OCI-LY3 (cell line): ENCODE measurements around the gene ASCC1.
A peak's percentile ranks its signal among the peaks of the same experiment; 100 is the strongest.

Experiments used
- H2AFZ ChIP-seq: fragments of 200-600, 300-600 bp; shearing (Covaris generic); 2 replicates; pipeline ENCODE4 v1.6.0; 2014; ENCODE audit warnings: antibody characterized with exemption, low read depth, low read length
- H3K27ac ChIP-seq: fragments of 200-600, 300-600 bp; sonication (generic); 2 replicates; pipeline ENCODE4 v1.5.1; 2014; ENCODE audit warnings: mild to moderate bottlenecking, low read length, moderate library complexity, mixed read lengths
- H3K27me3 ChIP-seq: fragments of 200-600, 300-600 bp; sonication (generic); 2 replicates; pipeline ENCODE4 v1.6.1; 2014; ENCODE audit warnings: low read depth, low read length, mixed read lengths
- H3K36me3 ChIP-seq: fragments of 200-600, 300-600 bp; sonication (generic); replicated peaks from 2 replicates; pipeline ENCODE3; 2014; ENCODE audit warnings: low read depth, low read length, mixed read lengths
- H3K4me1 ChIP-seq: fragments of 300-600, 200-600 bp; sonication (generic); 2 replicates; pipeline ENCODE4 v1.6.1; 2014; ENCODE audit warnings: low read length, mixed read lengths
- H3K4me2 ChIP-seq: fragments of 200-600, 300-600 bp; sonication (generic); 2 replicates; pipeline ENCODE4 v1.6.1; 2014; ENCODE audit warnings: low read length, mixed read lengths
- H3K4me3 ChIP-seq: fragments of 300-600, 200-600 bp; sonication (generic); 2 replicates; pipeline ENCODE4 v1.5.1; 2014; ENCODE audit warnings: antibody characterized with exemption, mild to moderate bottlenecking, low read length, moderate library complexity
- H3K79me2 ChIP-seq: fragments of 300-600, 200-600 bp; shearing (Covaris generic); 2 replicates; pipeline ENCODE4 v1.6.1; 2014; ENCODE audit warnings: mild to moderate bottlenecking, low read length, mixed read lengths
- H3K9ac ChIP-seq: fragments of 300-600, 200-600 bp; shearing (Covaris generic); 2 replicates; pipeline ENCODE4 v1.6.0; 2014; ENCODE audit warnings: mild to moderate bottlenecking, low read length, moderate library complexity
- H3K9me3 ChIP-seq: fragments of 200-600, 300-600 bp; shearing (Covaris generic); 2 replicates; pipeline ENCODE4 v1.6.1; 2014; ENCODE audit warnings: low read length, mixed read lengths; ENCODE audit not compliant: insufficient read depth
- H4K20me1 ChIP-seq: fragments of 200-600, 300-600 bp; sonication (generic); 2 replicates; pipeline ENCODE4 v1.6.1; 2016; ENCODE audit warnings: low read length, mixed read lengths; ENCODE audit not compliant: insufficient read depth
- EZH2phosphoT487 ChIP-seq: fragments of 200-600 bp; shearing (Covaris generic); IDR thresholded peaks from 2 replicates; pipeline ENCODE4 v1.6.1; 2018; ENCODE audit warnings: antibody characterized with exemption, mixed run types, low read depth
- TF ChIP-seq, protein P1 (sequence below): fragments of 200-600, 300-600 bp; sonication (generic); IDR thresholded peaks from 2 replicates; pipeline ENCODE4 v1.5.1; 2014; ENCODE audit warnings: antibody characterized with exemption, low read length, low read depth

The ASCC1 gene

GRCh38 chr10:72215611-72216549 lies at the start of gene ASCC1, which contains the start of gene ANAPC16:
TSS of gene ASCC1 (minus strand) at chr10:72216276. CDS start at chr10:72213298, 2,978 bp downstream.
TSS of gene ANAPC16 (plus strand) at chr10:72216012. CDS start at chr10:72223915, 7,903 bp downstream.
- no peaks in the 10 kb centered on the region for H3K27me3 ChIP-seq
- peaks cover 32% of the 10 kb centered on the region for H3K4me1 ChIP-seq
- H4K20me1 ChIP-seq = 0 out of 2 replicates have a peak, but pooled peaks cover 8% of the 10 kb centered on the region
- peak within 1 kb of the TSS; percentile 98 for H3K4me2 ChIP-seq
- peak within 1 kb of the TSS; percentile 87 for H3K27ac ChIP-seq
- H2AFZ ChIP-seq = peak within 1 kb of the TSS; percentile 40; the same call in 1 of the 2 replicates
- peak within 1 kb of the TSS; percentile 83 for H3K9ac ChIP-seq
- no peak for TF ChIP-seq EZH2phosphoT487
- TF ChIP-seq, protein P1, sequence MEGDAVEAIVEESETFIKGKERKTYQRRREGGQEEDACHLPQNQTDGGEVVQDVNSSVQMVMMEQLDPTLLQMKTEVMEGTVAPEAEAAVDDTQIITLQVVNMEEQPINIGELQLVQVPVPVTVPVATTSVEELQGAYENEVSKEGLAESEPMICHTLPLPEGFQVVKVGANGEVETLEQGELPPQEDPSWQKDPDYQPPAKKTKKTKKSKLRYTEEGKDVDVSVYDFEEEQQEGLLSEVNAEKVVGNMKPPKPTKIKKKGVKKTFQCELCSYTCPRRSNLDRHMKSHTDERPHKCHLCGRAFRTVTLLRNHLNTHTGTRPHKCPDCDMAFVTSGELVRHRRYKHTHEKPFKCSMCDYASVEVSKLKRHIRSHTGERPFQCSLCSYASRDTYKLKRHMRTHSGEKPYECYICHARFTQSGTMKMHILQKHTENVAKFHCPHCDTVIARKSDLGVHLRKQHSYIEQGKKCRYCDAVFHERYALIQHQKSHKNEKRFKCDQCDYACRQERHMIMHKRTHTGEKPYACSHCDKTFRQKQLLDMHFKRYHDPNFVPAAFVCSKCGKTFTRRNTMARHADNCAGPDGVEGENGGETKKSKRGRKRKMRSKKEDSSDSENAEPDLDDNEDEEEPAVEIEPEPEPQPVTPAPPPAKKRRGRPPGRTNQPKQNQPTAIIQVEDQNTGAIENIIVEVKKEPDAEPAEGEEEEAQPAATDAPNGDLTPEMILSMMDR = no peak
- H3K79me2 ChIP-seq = peaks cover 29% of the 10 kb centered on the region
- peak within 1 kb of the TSS; percentile 78 for H3K4me3 ChIP-seq
- H3K36me3 ChIP-seq = peaks cover under 1% of the 10 kb centered on the region
- H3K9me3 ChIP-seq = no peaks in the 10 kb centered on the region

DNA sequence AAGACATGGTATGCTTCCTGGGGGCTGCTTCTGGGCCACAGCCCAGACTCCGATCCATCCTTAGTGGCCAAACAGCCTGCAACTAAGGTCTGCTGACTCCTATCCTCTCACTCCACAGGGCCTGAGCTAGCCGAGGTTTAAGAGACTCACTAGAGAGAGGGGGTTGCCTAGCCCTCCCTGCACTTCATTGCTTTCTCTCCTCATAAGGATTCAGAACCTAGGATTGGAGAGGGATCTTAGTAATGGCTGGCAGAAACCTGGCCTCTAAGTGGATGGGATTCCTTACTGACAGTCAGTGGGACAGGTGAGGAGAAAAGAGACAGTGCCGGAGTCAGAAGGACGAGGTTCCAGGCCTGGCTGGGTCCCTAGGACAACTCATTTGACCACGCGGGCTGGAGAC lies 49.4 kb upstream of the ASCC1 start:
- TF ChIP-seq, protein P1 = no peak
- no peak for TF ChIP-seq EZH2phosphoT487
- Histone ChIP-seq H3K27me3 (no peaks in the 10 kb centered on the region), H3K4me3 (no peak overlapping the region), H3K36me3 (no peaks in the 10 kb centered on the region), H3K9me3 (no peaks in the 10 kb centered on the region), H3K27ac (no peak overlapping the region), H3K79me2 (no peaks in the 10 kb centered on the region), H3K4me2 (no peak overlapping the region), H3K4me1 (peaks cover 44% of the 10 kb centered on the region), H2AFZ (no peak overlapping the region), H4K20me1 (no peaks in the 10 kb centered on the region), H3K9ac (no peak overlapping the region)

DNA sequence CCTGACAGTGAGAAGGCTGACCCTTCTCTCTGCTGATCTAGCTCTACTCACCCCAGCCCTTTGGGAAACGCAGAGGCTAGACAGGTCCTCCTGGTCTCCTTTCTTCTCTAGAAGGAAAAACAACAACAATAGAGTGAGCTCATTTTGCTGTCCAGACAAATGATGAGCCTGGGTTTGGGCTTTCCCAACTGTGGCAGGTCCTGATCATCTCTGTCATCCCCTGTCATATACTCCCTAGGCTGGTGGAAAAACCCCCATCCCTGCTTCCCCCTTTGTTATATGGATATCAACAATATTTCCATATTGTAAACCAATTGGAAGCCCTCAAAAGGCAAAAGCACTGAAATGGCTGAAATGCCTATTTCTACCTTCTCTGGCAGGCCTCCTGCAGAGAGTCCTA lies 48.5 kb upstream of the ASCC1 start:
- no peak overlapping the region for H3K4me2 ChIP-seq

More for the DNA sequence above, 48.5 kb upstream of the ASCC1 start:
- Histone ChIP-seq H3K27me3 (no peaks in the 10 kb centered on the region), H3K9ac (no peak overlapping the region), H3K79me2 (no peaks in the 10 kb centered on the region), H2AFZ (no peak overlapping the region), H3K9me3 (no peaks in the 10 kb centered on the region), H3K4me3 (no peak overlapping the region), H3K4me1 (peaks cover 54% of the 10 kb centered on the region), H4K20me1 (no peaks in the 10 kb centered on the region), H3K27ac (no peak overlapping the region), H3K36me3 (no peaks in the 10 kb centered on the region)
- TF ChIP-seq, protein P1 = no peak
- no peak for TF ChIP-seq EZH2phosphoT487
